MCF 10A (cell line): ENCODE data around the gene ID2. TPM values are rescaled to one million over a fixed set of nuclear protein-coding genes. Genes with fewer than 3 reads are reported as not detected.

Experiments used
- BruUV-seq: library from RNA; stranded (reverse); fragments of 400-500 nt; replicated peaks from 2 replicates; lab custom pipeline; 2021; lab: Mats Ljungman, UMichigan
- CTCF ChIA-PET: fragments of 300-600 bp; sonication (Branson Sonifier 250); formaldehyde crosslinking; extraction: SDS; loops from one replicate; lab custom pipeline; 2021; ENCODE audit warnings: antibody characterized with exemption, inconsistent platforms; lab: Yijun Ruan, JAX
- POLR2A ChIA-PET: fragments of 300-600, 350-650 bp; sonication (Branson Sonifier 250); formaldehyde crosslinking; extraction: SDS; loops from one replicate; lab custom pipeline; 2020; ENCODE audit warnings: antibody characterized with exemption, inconsistent platforms; lab: Yijun Ruan, JAX
- DNase-seq: peaks from one replicate; pipeline ENCODE4 v3.0.0-alpha.2; 2018; ENCODE audit not compliant: unreplicated experiment
- H3K27ac Mint-ChIP-seq: one replicate; pipeline ENCODE4 v1.8.0; 2022; ENCODE audit warnings: mild to moderate bottlenecking, low read depth, mixed read lengths; ENCODE audit not compliant: unreplicated experiment
- H3K27me3 Mint-ChIP-seq: one replicate; pipeline ENCODE4 v1.8.0; 2022; ENCODE audit warnings: mixed read lengths; ENCODE audit not compliant: insufficient read depth, unreplicated experiment
- H3K36me3 Mint-ChIP-seq: one replicate; pipeline ENCODE4 v1.8.0; 2022; ENCODE audit warnings: mild to moderate bottlenecking, moderate library complexity, mixed read lengths; ENCODE audit not compliant: insufficient read depth, unreplicated experiment
- H3K4me1 Mint-ChIP-seq: one replicate; pipeline ENCODE4 v1.8.0; 2022; ENCODE audit warnings: mixed read lengths; ENCODE audit not compliant: insufficient read depth, unreplicated experiment
- H3K4me3 Mint-ChIP-seq: one replicate; pipeline ENCODE4 v1.8.0; 2022; ENCODE audit warnings: mild to moderate bottlenecking, moderate library complexity, mixed read lengths; ENCODE audit not compliant: unreplicated experiment
- H3K9me3 Mint-ChIP-seq: one replicate; pipeline ENCODE4 v1.8.0; 2022; ENCODE audit warnings: mixed read lengths; ENCODE audit not compliant: unreplicated experiment
- CTCF ChIP-seq: fragments of 200-600 bp; IDR thresholded peaks from one replicate; pipeline ENCODE4 v1.8.0; 2022; ENCODE audit warnings: antibody characterized with exemption, mild to moderate bottlenecking; ENCODE audit not compliant: unreplicated experiment
- intact Hi-C: fragments of 100-400 bp; cut with micrococcal nuclease; formaldehyde crosslinking; loops from 2 replicates; pipeline ENCODE4 v1.14.1; 2022
- total RNA-seq: library from RNA; stranded (reverse); gene quantifications from 2 replicates; pipeline ENCODE4 v1.2.3, GENCODE V29; 2022

Gene ID2
- total RNA-seq, 1 experiment from 2014 or later: 2.0 TPM

GRCh38 chr2:8653485-8653884 lies 28.4 kb upstream of the ID2 start:
- Mint-ChIP-seq H3K27me3 (no peaks in the 10 kb centered on the region), H3K4me3 (no peak overlapping the region), H3K36me3 (peaks cover 4% of the 10 kb centered on the region), H3K9me3 (peaks cover 6% of the 10 kb centered on the region), H3K4me1 (no peaks in the 10 kb centered on the region), H3K27ac (no peak overlapping the region)
- intact Hi-C loops: no loop called here
- TF ChIP-seq CTCF: no peak
- BruUV-seq: no TSS peak
- ChIA-PET POLR2A (no interaction called here), CTCF (no interaction called here)
- DNase-seq: no peak

GRCh38 chr2:8654041-8654440 lies 27.8 kb upstream of the ID2 start:
- intact Hi-C loops: no loop called here
- DNase-seq: no peak
- no TSS peak for BruUV-seq
- no peak for TF ChIP-seq CTCF
- H3K36me3 Mint-ChIP-seq: peaks cover 4% of the 10 kb centered on the region
- no peaks in the 10 kb centered on the region for H3K4me1 Mint-ChIP-seq
- H3K27me3 Mint-ChIP-seq: no peaks in the 10 kb centered on the region
- CTCF ChIA-PET: no interaction called here
- peaks cover 6% of the 10 kb centered on the region for H3K9me3 Mint-ChIP-seq
- H3K27ac Mint-ChIP-seq: no peak overlapping the region
- POLR2A ChIA-PET: no interaction called here
- no peak overlapping the region for H3K4me3 Mint-ChIP-seq

GRCh38 chr2:8654483-8654882 lies 27.4 kb upstream of the ID2 start:
- DNase-seq: no peak
- Mint-ChIP-seq H3K9me3 (peaks cover 6% of the 10 kb centered on the region), H3K27me3 (no peaks in the 10 kb centered on the region), H3K4me3 (no peak overlapping the region), H3K4me1 (no peaks in the 10 kb centered on the region), H3K36me3 (peaks cover 4% of the 10 kb centered on the region), H3K27ac (no peak overlapping the region)
- POLR2A ChIA-PET: no interaction called here
- no peak for TF ChIP-seq CTCF
- BruUV-seq: no TSS peak
- intact Hi-C loops: no loop called here
- CTCF ChIA-PET: interaction anchor here (0.7 kb wide), 1 partner anchor 1321 kb away, joined by 3 read pairs; no protein-coding TSS in a partner anchor

- intact Hi-C loops: no loop called here
- POLR2A ChIA-PET: interaction anchor here (0.5 kb wide), 1 partner anchor 147 kb away, joined by 3 read pairs; no protein-coding TSS in a partner anchor
- H3K36me3 Mint-ChIP-seq: peaks cover 4% of the 10 kb centered on the region
- no TSS peak for BruUV-seq
- H3K4me1 Mint-ChIP-seq: no peaks in the 10 kb centered on the region
- H3K4me3 Mint-ChIP-seq: no peak overlapping the region
- no peak for DNase-seq
- no peaks in the 10 kb centered on the region for H3K27me3 Mint-ChIP-seq
- CTCF ChIA-PET: interaction anchor here (0.5 to 1.0 kb wide), 3 partner anchors 14 to 566 kb away, joined by 3 to 5 read pairs (median 3); no protein-coding TSS in a partner anchor
- no peak for TF ChIP-seq CTCF
- no peak overlapping the region for H3K27ac Mint-ChIP-seq
- H3K9me3 Mint-ChIP-seq: peaks cover 6% of the 10 kb centered on the region
Observed at GRCh38 chr2:8656160-8656641, 25.7 kb upstream of the ID2 start.
